GM18520 (cell line): ENCODE measurements around the gene MYO3B.
"Not testable (repeated sequence)": the region's sequence is repeated elsewhere in the genome, so short reads cannot be mapped to it uniquely, and the experiment has no call there.

Experiments
- ATAC-seq: cut with Tn5 transposase; IDR thresholded peaks from one replicate; pipeline ENCODE4 v1.9.1; 2021; ENCODE audit not compliant: unreplicated experiment

Gene MYO3B

GRCh38 chr2:170586571-170587095 is 408.7 kb downstream of the MYO3B start:
- no peak for ATAC-seq

DNA sequence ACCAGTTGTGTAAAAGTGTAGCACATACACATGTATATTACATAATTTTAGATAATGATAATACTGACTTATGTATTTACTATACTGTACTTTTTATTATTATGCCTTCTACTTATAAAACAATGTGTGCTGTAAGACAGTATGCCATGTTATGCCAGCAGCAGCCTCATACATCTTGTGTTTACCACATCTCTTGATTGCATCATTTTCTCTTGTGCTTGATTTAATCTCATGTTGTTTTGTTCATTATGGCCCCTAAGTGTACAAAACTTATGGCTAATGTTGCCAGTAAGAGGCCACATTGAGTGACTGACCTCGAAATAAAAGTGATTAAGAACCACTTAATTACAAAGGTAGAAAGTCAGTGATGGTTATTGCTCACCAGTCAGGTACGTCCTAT is 409.2 kb downstream of the MYO3B start:
- no peak for ATAC-seq

- no peak for ATAC-seq
These were observed 410.0 kb downstream of the MYO3B start for GRCh38 chr2:170587922-170588321.

GRCh38 chr2:170588729-170589128 is 410.8 kb downstream of the MYO3B start:
- no peak for ATAC-seq

GRCh38 chr2:170596576-170596975 is 418.6 kb downstream of the MYO3B start:
- ATAC-seq: no peak

DNA sequence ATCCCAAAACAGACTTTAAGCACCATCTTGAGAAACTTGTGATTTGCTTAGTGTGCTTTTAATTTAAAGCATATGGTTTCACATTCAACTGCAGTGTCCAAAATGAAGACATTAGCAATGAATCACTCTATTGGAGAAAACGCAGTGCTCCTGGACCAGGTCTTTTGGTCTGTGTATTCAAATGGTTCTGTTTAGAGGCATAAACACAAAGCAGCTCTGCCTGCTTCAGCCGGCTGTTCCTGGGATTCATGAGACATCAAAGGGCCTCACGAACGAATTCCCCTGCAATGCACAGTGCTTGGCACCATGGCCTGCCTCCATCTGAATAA is 420.1 kb downstream of the MYO3B start:
- ATAC-seq: no peak

DNA sequence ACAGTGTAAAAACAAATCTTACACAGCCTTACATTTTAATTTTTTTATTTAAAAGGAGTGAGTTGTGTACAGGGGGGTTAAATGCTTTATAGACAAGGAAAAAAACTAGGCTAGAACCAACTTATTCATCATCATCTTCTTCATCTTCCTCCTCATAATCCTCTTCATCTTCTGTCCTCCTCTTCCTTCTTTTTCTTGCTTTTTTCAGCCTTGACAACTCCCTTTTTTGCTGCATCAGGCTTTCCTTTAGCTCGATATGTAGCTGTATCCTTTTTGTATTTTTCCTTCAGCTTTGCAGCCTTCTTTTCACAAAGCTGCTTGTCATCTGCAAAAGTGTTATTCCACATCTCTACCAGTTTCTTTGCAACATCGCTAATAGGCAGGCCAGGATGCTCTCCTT is 423.5 kb downstream of the MYO3B start:
- no peak for ATAC-seq

- ATAC-seq: no peak
These were observed 427.9 kb downstream of the MYO3B start for GRCh38 chr2:170605862-170606261.

DNA sequence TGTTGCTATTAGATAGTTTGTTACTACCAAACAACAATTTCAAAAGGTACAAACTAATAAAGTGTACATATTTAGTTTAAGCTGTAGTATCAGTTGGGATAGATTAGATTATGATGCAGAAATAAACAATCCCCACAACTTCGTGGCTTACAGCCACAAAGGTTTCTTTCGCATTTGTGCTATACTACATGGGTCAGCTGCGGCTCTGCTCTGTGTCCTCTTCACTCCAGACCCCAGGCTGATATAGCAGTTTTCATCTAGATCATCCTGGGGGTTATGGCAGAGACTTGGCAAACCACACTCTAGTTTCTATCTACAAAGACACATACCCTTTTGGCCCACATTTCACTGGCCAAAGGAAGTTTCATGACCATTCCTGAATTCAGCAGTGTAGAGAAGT is 429.2 kb downstream of the MYO3B start:
- no peak for ATAC-seq

DNA sequence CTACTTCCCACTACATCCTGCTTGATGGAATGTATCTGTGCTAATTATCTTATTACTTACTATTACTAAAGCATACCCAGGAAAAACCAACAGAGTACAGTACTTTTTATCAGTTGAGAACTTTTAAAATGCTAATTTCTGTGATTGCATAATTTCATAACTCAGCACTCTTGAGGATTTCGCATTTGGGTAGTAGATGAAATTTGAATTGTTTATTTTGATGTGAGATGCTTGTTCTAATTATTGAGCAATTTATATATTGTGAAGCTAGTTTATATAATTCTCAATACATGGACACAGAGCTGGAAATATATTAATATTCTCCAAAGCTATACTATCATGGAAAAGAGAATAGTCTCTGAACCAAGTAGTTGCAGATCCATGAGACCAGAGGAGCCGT is 432.7 kb downstream of the MYO3B start:
- ATAC-seq: no peak

DNA sequence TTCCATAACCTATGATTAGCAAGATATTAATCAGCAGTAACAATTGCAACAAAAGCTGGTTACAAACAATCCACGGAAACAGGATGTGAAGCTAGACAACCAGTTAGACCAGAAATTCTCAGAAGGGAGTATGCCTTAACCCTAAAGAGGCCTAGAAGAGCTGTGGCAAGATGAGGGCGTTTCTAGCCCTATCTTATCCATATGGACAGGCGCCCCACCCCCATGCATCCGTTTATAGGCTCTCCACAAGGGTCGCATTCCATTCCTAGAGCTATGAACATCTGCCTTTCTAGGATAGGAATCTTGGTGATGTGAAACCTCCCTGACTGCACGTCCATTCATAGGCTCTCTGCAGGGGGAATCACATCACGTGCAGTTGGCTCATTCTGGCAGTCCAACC is 441.0 kb downstream of the MYO3B start:
- ATAC-seq: not testable (repeated sequence)

DNA sequence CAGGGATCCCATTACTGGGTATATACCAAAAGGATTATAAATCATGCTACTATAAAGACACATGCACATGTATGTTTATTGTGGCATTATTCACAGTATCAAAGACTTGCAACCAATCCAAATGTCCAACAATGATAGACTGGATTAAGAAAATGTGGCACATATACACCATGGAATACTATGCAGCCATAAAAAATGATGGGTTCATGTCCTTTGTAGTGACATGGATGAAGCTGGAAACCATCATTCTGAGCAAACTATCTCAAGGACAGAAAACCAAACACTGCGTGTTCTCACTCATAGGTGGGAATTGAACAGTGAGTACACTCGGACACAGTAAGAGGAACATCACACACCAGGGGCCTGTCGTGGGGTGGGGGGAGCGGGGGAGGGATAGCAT is 457.1 kb downstream of the MYO3B start:
- ATAC-seq: not testable (repeated sequence)

DNA sequence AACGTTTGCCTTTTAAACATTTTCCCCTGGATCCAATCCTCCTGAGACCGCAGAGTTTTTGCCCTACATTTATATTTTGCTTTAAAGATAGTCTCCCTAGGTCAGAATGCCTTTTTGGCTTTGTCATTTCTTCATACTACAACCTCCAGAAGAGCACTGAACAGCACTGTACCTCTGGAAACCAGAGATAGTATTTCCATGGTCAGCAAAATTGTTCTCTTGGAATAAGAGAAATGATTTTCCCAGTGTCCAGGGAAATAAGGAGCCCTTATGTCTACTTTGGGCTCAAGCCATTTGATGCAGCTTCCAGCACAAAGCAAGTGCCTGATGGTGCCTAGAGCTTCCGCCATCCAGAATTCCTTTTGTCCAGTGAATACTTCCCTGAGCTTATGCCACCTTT is 461.7 kb downstream of the MYO3B start:
- no peak for ATAC-seq

- ATAC-seq: no peak
These were observed 464.0 kb downstream of the MYO3B start for GRCh38 chr2:170641961-170642360.

GRCh38 chr2:170643346-170643745 is 465.4 kb downstream of the MYO3B start:
- ATAC-seq: no peak

DNA sequence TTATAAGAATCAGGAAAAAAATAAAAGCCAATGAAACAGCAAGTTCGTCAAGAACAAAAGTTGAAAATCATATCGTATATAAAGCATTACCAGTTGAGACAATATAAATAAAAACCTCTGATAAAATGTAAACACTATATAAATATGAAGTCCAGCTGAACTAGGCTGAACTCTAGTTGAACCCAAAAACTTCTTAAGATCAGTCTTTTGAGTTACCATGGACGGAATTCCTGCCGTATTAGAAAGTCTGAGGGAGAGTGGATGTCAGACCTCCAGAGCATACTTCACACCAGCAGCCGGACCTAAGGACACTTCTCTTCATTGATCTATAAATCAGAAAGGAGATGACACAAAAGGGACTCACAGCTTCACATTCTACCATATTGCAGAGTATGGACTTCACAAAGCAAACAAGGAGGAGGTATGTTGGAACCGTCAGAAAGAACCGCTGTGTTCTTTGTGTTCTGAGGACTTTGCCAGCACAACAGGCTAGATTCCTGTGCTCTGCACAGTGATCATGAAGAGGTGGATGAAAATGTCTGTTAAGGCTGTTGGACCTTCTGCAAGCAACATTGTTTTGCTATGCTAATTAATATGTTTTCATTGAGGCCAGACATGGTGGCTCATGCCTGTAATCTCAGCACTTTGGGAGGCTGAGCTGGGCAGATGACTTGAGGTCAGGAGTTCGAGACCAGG is 469.9 kb downstream of the MYO3B start:
- no peak for ATAC-seq

DNA sequence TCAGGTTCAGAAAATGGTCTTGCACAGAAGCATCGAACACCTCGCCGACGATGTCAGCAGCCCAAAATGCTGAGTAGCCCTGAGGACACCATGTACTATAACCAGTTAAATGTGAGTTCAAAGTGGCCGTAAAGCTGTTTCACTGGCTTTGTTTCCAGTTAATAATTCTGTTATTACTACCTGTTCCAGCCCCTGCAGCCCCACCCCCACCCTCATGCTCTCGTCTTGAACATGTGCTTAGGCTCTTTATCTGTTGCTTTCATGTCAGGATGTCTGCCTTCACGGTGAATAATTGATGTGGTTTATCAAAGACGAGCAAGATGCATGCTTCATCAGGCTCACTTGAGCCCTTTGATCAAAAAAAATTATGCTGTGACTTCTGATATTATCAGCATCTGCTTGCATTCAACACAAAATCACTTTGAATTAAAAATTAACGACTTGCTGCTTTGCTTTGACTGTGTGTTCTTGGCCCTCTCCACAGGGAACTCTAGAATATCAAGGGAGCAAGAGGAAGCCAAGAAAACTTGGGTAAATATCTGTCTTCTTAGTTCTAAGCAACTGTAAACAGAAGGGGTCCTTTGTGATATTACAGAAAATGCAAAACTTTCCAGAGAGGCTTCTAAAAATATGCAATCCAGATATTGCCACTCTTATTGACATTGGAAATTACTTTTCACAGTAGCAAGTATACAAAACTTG is 473.8 kb downstream of the MYO3B start:
- ATAC-seq: no peak

DNA sequence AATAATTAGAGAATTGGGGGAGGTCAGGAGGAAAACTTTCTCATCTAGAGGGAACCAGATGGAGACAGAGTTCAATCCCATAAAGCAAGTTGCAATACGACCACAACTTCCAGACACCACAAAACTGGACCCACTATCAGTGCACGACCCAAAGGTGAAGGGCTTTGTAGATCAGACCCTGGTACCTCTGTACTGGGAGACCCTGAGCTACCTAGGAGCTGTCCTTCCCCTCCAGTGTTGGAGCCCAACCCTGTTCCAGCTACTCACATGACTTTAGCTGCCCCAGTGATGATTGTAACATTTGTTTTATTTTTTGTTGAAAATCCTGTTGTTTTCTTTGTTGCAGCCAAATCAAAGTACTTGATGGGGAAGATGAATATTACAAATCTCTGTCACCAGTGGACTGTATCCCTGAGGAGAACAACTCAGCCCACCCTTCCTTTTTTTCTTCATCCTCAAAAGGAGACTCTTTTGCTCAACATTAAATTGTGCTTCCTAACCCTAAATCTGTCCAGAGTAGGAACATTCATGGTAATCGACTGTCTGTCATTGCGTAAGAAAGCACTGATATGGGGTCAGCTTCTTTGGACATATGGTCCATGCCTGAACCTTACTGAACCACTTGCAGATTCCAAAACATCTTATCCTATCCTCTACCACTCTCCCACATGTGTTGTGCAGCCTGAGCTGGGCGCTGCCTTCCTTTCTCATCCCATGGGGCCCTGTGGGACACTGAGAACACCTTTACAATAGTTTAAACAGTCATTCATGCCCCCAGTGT is 474.9 kb downstream of the MYO3B start:
- ATAC-seq: no peak

GRCh38 chr2:170656669-170657068 is 478.7 kb downstream of the MYO3B start:
- ATAC-seq: no peak

- no peak for ATAC-seq
These were observed 482.5 kb downstream of the MYO3B start for GRCh38 chr2:170660409-170660808.

DNA sequence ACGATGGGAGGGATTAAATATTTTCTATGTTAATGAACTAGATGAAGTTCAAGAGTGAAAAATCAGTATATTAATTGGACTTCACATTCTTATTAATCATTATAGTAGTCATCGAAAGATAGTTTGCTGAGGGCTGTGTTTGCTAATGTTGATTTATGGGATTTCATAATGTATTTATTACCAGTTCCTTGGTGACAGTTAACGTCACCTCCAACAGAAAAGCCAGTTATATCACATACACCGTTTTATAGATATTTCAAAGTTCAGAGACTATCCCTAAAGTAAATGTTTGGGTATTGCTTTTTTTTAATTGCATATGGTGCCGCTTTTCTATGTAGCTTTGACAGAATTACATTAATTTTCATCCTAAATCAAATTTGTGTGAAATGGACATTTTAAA is 487.8 kb downstream of the MYO3B start:
- ATAC-seq: no peak

GRCh38 chr2:170669909-170670308 is 492.0 kb downstream of the MYO3B start:
- no peak for ATAC-seq
